HCT116 (cell line): ENCODE measurements around the gene EFCAB12.

ENCODE experiments used
- CEBPB ChIP-seq: IDR thresholded peaks from 2 replicates; pipeline ENCODE4 v1.6.1; 2012; ENCODE audit warnings: low read depth
- CTCF ChIP-seq, 3 experiments: fragments of 200-600 bp in 1 of 3; sonication (generic) in 1 of 3; IDR thresholded peaks in 2 of 3; conservative IDR thresholded peaks in 1 of 3; 2 replicates each; pipeline ENCODE4 v1.5.1; 2012 to 2017; ENCODE audit warnings: low read depth in 2 of 3, low read length in 2 of 3, antibody characterized with exemption in 1 of 3, borderline replicate concordance in 1 of 3, control low read depth in 1 of 3, mild to moderate bottlenecking in 1 of 3, mixed read lengths in 1 of 3, mixed run types in 1 of 3, moderate library complexity in 1 of 3; ENCODE audit not compliant: insufficient read depth in 1 of 3
- EZH2 ChIP-seq: fragments of 200-600 bp; sonication (generic); IDR thresholded peaks from 2 replicates; pipeline ENCODE4 v1.6.1; 2017; ENCODE audit warnings: antibody characterized with exemption, mixed run types
- POLR2A ChIP-seq: IDR thresholded peaks from 2 replicates; pipeline ENCODE4 v1.7.0; 2011; ENCODE audit warnings: borderline replicate concordance; ENCODE audit not compliant: insufficient read depth, insufficient read length; ENCODE audit errors: extremely low read depth
- POLR2AphosphoS5 ChIP-seq: IDR thresholded peaks from 2 replicates; pipeline ENCODE4 v1.6.1; 2011; ENCODE audit warnings: mild to moderate bottlenecking, low read depth, low read length, moderate library complexity
- RAD21 ChIP-seq: IDR thresholded peaks from 2 replicates; pipeline ENCODE4 v1.6.1; 2012; ENCODE audit warnings: low read depth, mild to moderate bottlenecking
- SP1 ChIP-seq: IDR thresholded peaks from 2 replicates; pipeline ENCODE4 v1.6.1; 2012; ENCODE audit warnings: low read depth
- TCF7L2 ChIP-seq: IDR thresholded peaks from 2 replicates; pipeline ENCODE4 v1.7.0; 2011; ENCODE audit warnings: borderline replicate concordance, inconsistent platforms; ENCODE audit not compliant: insufficient read depth, insufficient read length; ENCODE audit errors: extremely low read depth
- YY1 ChIP-seq: IDR thresholded peaks from 2 replicates; pipeline ENCODE4 v1.6.1; 2011; ENCODE audit warnings: low read length, low read depth, moderate library complexity, mild to moderate bottlenecking; ENCODE audit not compliant: insufficient replicate concordance; ENCODE audit errors: extremely low read depth
- ZFX ChIP-seq: fragments of 450-650 bp; IDR thresholded peaks from 2 replicates; pipeline ENCODE4 v1.6.1; 2017
- ZNF274 ChIP-seq: fragments of 200-500 bp; sonication (Bioruptor generic); IDR thresholded peaks from 2 replicates; pipeline ENCODE4 v1.6.1; 2014; ENCODE audit warnings: mild to moderate bottlenecking, low read depth, low read length, inconsistent platforms

- TF ChIP-seq POLR2A (no peak), YY1 (no peak), ZFX (no peak), CTCF (IDR thresholded peaks at IDR 0.05 in 2 of 3, conservative IDR thresholded peaks at IDR 0.05 in 1 of 3; ENCODE audit: borderline replicate concordance in 1 of 3, insufficient read depth in 1 of 3, low read depth in 2 of 3, low read length in 2 of 3) (no peak), POLR2AphosphoS5 (no peak), CEBPB (no peak), EZH2 (no peak), RAD21 (no peak), SP1 (no peak), ZNF274 (no peak), TCF7L2 (no peak)
Measured at GRCh38 chr3:129473769-129474152, 45.3 kb upstream of the EFCAB12 start.
